HEK293 (cell line): ENCODE measurements around the gene PPM1L.

ENCODE experiments used
- ATF2 ChIP-seq: fragments of 450-650 bp; formaldehyde crosslinking; IDR thresholded peaks from 2 replicates; pipeline ENCODE4 v1.5.1; 2016; ENCODE audit warnings: missing biosample characterization, missing genetic modification characterization, low read depth
- BCL11A ChIP-seq: fragments of 450-650 bp; formaldehyde crosslinking; IDR thresholded peaks from 2 replicates; pipeline ENCODE4 v1.5.1; 2016; ENCODE audit warnings: low read depth, missing biosample characterization, missing genetic modification characterization
- EGR2 ChIP-seq: fragments of 450-650 bp; formaldehyde crosslinking; IDR thresholded peaks from 2 replicates; pipeline ENCODE4 v1.5.1; 2016; ENCODE audit warnings: low read depth, missing biosample characterization, missing genetic modification characterization
- ZBTB6 ChIP-seq: fragments of 450-650 bp; formaldehyde crosslinking; IDR thresholded peaks from 2 replicates; pipeline ENCODE4 v1.5.1; 2017; ENCODE audit warnings: missing biosample characterization, missing genetic modification characterization
- ZNF248 ChIP-seq: fragments of 450-650 bp; formaldehyde crosslinking; IDR thresholded peaks from 2 replicates; pipeline ENCODE4 v1.5.1; 2017; ENCODE audit warnings: missing biosample characterization, missing genetic modification characterization
- ZNF394 ChIP-seq: fragments of 450-650 bp; formaldehyde crosslinking; IDR thresholded peaks from 2 replicates; pipeline ENCODE4 v1.5.1; 2016; ENCODE audit warnings: missing biosample characterization, missing genetic modification characterization, mild to moderate bottlenecking, moderate library complexity, borderline replicate concordance
- ZNF529 ChIP-seq: fragments of 450-650 bp; formaldehyde crosslinking; IDR thresholded peaks from 2 replicates; pipeline ENCODE4 v1.5.1; 2017; ENCODE audit warnings: missing genetic modification characterization, missing biosample characterization; ENCODE audit not compliant: insufficient replicate concordance
- ZNF843 ChIP-seq: fragments of 450-650 bp; formaldehyde crosslinking; IDR thresholded peaks from 2 replicates; pipeline ENCODE4 v1.5.1; 2016; ENCODE audit warnings: missing biosample characterization, missing genetic modification characterization
- TF ChIP-seq, protein P1 (sequence below): IDR thresholded peaks from 2 replicates; pipeline ENCODE4 v1.6.1; 2011; ENCODE audit warnings: mild to moderate bottlenecking, low read depth, low read length, borderline replicate concordance
- TF ChIP-seq, protein P2 (sequence below): fragments of 450-650 bp; formaldehyde crosslinking; IDR thresholded peaks from 2 replicates; pipeline ENCODE4 v1.5.1; 2017; ENCODE audit warnings: missing biosample characterization, missing genetic modification characterization

GRCh38 chr3:160968761-160969160 lies 212.7 kb downstream of the PPM1L start:
- TF ChIP-seq ZBTB6 (no peak), ZNF529 (no peak), ZNF394 (tag by site-specific recombination) (no peak), ATF2 (tag by site-specific recombination) (no peak), ZNF248 (tag by site-specific recombination) (no peak), BCL11A (tag by site-specific recombination) (no peak), ZNF843 (tag by site-specific recombination) (no peak), EGR2 (no peak)
- TF ChIP-seq, protein P1, sequence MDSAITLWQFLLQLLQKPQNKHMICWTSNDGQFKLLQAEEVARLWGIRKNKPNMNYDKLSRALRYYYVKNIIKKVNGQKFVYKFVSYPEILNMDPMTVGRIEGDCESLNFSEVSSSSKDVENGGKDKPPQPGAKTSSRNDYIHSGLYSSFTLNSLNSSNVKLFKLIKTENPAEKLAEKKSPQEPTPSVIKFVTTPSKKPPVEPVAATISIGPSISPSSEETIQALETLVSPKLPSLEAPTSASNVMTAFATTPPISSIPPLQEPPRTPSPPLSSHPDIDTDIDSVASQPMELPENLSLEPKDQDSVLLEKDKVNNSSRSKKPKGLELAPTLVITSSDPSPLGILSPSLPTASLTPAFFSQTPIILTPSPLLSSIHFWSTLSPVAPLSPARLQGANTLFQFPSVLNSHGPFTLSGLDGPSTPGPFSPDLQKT, result no peak
- TF ChIP-seq, protein P2, sequence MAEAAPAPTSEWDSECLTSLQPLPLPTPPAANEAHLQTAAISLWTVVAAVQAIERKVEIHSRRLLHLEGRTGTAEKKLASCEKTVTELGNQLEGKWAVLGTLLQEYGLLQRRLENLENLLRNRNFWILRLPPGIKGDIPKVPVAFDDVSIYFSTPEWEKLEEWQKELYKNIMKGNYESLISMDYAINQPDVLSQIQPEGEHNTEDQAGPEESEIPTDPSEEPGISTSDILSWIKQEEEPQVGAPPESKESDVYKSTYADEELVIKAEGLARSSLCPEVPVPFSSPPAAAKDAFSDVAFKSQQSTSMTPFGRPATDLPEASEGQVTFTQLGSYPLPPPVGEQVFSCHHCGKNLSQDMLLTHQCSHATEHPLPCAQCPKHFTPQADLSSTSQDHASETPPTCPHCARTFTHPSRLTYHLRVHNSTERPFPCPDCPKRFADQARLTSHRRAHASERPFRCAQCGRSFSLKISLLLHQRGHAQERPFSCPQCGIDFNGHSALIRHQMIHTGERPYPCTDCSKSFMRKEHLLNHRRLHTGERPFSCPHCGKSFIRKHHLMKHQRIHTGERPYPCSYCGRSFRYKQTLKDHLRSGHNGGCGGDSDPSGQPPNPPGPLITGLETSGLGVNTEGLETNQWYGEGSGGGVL (tag by site-specific recombination), result no peak
